ENCODE measurements around the gene MAN1A1.

The MAN1A1 gene

DNA sequence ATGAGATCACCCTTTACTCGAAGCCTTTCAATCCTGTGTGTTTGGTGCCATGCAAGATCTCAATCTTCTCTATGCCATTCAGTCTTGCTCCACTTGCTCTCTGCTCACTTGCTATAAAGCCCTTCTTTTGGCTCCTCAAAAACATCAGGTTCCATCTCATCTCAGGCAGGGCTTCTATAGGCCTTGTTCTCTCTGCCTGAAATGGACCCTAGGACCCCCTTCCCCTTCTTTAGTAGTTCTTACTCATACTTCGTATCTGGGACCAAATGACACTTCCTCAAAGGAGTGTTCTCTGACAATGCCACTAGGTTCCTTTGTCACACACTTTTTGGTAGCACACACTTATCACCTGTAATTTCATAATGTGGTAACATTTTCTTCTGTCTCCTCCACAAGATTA lies 154.4 kb downstream of the MAN1A1 start:
- TF ChIP-seq, protein P1, sequence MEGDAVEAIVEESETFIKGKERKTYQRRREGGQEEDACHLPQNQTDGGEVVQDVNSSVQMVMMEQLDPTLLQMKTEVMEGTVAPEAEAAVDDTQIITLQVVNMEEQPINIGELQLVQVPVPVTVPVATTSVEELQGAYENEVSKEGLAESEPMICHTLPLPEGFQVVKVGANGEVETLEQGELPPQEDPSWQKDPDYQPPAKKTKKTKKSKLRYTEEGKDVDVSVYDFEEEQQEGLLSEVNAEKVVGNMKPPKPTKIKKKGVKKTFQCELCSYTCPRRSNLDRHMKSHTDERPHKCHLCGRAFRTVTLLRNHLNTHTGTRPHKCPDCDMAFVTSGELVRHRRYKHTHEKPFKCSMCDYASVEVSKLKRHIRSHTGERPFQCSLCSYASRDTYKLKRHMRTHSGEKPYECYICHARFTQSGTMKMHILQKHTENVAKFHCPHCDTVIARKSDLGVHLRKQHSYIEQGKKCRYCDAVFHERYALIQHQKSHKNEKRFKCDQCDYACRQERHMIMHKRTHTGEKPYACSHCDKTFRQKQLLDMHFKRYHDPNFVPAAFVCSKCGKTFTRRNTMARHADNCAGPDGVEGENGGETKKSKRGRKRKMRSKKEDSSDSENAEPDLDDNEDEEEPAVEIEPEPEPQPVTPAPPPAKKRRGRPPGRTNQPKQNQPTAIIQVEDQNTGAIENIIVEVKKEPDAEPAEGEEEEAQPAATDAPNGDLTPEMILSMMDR (IDR thresholded peaks at IDR 0.05; ENCODE audit: low read depth, low read length) = no peak
- DNase-seq (ENCODE audit: extremely low read depth, low read depth) = no peak

DNA sequence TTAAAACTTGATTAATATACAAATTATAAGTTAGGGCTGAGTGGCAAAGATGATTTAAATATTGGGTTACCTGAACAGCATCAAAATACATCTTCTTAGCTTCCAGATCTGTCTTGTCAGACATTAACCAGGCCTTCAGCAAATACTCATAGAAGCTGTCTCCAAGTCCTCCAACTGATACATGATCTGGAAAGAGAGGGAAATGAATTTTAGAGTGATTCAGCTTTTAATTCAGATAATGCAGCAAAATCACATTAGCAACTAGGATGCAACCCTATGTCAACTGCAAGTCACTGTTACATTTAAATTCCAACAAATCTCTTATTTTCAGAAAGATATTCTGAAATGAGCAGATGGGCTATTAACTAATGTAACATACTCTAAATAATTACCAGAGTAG lies 155.9 kb downstream of the MAN1A1 start:
- DNase-seq (ENCODE audit: extremely low read depth, low read depth) = no peak
- TF ChIP-seq, protein P1 (IDR thresholded peaks at IDR 0.05; ENCODE audit: low read depth, low read length) = no peak

DNA sequence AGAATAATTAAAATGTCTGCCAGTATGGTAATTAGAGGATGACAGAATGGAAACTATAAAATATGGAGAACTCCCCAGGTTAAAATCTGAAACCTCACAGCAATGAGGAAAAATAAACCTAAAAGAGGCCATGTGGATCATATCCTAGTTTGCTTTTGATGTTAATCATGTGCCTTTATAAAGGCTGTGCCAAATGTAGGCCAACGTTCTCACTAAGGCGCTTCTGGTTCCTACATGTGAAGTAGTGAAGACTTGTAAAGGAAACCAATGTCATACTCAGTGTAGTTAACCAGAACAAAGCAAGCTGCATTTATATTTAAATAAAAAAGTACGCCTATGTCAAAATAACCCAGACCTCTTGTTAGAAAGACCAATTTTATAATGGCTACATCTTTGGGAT lies 157.4 kb downstream of the MAN1A1 start:
- DNase-seq (ENCODE audit: extremely low read depth, low read depth) = no peak
- TF ChIP-seq, protein P1 (IDR thresholded peaks at IDR 0.05; ENCODE audit: low read depth, low read length) = no peak

DNA sequence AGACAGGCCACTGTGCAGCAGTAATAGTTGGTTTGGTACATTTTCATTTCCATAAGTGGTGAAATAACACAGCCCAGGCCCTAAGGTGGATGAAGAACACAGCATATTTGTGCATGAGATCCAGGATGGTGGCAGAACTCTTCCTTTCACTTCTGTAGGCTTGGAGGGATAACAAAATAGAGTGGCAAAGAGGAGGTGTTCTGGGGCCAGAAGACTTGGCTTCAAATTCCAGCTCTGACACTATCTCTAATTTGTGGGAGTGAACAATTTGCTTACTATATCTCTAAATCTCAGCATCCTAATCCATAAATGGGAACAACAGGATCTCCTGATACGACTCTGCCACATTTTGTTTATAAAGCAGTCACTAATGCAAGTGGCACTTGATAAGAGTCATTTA lies 159.4 kb downstream of the MAN1A1 start:
- DNase-seq (ENCODE audit: extremely low read depth, low read depth) = no peak
- TF ChIP-seq, protein P1 (IDR thresholded peaks at IDR 0.05; ENCODE audit: low read depth, low read length) = no peak

DNA sequence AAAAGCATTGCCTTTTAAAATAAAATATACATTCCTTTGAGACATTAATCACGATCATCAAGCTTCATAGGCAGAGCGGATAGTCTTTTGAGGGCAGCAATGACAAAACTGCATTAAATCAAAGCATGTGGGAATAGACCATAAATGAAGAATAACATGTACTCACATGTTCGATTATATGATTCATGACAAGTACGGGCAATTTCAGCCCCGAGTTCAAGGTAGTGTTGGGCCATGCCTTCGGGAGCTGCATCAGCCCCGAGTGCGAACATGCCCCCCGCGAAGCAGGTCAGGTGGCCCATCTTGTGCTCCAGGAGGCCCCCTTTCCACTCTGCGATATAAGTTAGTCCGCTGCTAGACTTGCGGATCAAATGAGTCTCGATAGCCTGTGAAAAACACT lies 160.1 kb downstream of the MAN1A1 start:
- no peak for DNase-seq (ENCODE audit: extremely low read depth, low read depth)
- TF ChIP-seq, protein P1 (IDR thresholded peaks at IDR 0.05; ENCODE audit: low read depth, low read length) = no peak

DNA sequence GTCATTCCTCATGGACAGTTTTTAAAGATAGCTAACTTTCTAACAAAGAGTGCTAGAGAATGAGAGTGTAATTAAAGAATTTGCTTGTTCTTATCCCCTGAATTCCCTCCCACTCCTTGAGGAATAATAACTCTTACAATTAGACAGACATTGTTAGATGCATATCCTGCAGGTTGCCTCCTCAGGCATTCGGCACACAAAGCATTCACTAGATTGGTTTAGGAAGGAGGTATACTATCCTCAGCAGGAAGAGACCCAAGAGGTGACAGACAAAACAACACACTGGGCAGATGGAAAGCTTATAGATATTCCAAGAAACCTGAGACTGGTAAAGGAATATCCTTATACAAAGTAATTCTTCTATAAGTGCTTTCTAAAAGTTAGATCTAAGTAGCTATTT lies 162.0 kb downstream of the MAN1A1 start:
- no peak for DNase-seq (ENCODE audit: extremely low read depth, low read depth)
- TF ChIP-seq, protein P1 (IDR thresholded peaks at IDR 0.05; ENCODE audit: low read depth, low read length) = no peak

DNA sequence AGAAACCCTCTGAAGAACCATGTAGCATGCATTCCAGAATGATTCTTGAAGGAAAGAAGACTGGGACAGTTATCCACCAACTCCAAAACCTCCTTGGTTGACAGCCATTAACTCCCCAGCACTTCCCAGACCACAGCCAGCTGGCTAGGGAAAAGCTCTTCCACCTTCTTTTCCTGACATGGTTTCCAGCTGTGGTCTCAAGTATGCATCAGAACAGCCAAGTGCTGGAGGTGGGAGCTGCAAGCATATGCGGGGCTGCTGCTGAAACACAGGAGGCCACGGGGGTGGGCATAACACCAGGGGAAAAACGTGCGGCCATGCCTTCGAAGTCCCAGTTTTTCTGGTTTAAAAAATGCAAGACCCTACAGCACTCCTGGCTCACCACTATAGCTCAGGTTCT lies 163.1 kb downstream of the MAN1A1 start:
- no peak for DNase-seq (ENCODE audit: extremely low read depth, low read depth)
- TF ChIP-seq, protein P1 (IDR thresholded peaks at IDR 0.05; ENCODE audit: low read depth, low read length) = no peak
